Naive B cell (primary cell): Measurements from ENCODE around the gene CNOT4. TPM values are rescaled to one million over a fixed set of nuclear protein-coding genes. Genes with fewer than 3 reads are reported as not detected.

Experiments
- polyA plus RNA-seq, 6 donors: library from polyadenylated mRNA; unstranded; fragments of 300-500 nt; fragmentation: Illumina TruSeq; gene quantifications; one replicate each; pipeline ENCODE4 v1.2.3, GENCODE V29; 2021; ENCODE audit warnings: low read depth in 6 of 6

Gene CNOT4
- polyA plus RNA-seq, 6 donors from 2014 or later = 15.1 to 23.9 (median 18.5) TPM

Other genes starting within 250 kb of the CNOT4 start
- 10 to 100 TPM in 5 of 6 donors, 1 to 10 TPM in 1; 8.8 to 22.0 (median 18.2) TPM for gene NUP205, start 47.8 kb upstream of the CNOT4 start, polyA plus RNA-seq
- 10 to 100 TPM; 54.1 to 94.9 (median 65.4) TPM for gene STMP1, start 152.4 kb upstream of the CNOT4 start, polyA plus RNA-seq
- gene SLC13A4, start 218.1 kb upstream of the CNOT4 start, polyA plus RNA-seq = under 1 TPM in 3 of 6 donors, not detected in 3; 0.05 to 0.43 (median 0.24) TPM
- not detected for gene FAM180A, start 238.7 kb upstream of the CNOT4 start, polyA plus RNA-seq